Measurements from ENCODE around the gene TENT4A.

TENT4A gene

DNA sequence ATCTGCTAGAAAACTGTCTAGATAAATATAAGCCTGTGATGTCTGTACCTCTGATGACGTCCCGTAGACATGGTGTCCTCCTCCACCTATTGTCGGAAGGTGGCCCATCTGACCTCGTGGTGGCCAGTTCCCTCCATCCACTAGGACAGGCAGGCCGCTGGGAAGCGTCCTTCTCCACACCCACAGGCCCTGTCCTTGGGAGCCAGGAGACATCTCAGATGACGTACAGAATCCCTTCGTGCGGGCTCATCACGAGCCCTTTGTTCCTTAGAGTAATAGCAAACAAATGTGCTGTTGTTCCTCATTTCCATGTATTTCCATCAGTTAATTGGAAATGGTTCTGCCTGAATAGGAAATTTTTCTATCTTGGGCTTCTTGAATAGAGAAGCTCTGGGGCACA, 38.3 kb upstream of the TENT4A start:
- TF ChIP-seq, protein P1, sequence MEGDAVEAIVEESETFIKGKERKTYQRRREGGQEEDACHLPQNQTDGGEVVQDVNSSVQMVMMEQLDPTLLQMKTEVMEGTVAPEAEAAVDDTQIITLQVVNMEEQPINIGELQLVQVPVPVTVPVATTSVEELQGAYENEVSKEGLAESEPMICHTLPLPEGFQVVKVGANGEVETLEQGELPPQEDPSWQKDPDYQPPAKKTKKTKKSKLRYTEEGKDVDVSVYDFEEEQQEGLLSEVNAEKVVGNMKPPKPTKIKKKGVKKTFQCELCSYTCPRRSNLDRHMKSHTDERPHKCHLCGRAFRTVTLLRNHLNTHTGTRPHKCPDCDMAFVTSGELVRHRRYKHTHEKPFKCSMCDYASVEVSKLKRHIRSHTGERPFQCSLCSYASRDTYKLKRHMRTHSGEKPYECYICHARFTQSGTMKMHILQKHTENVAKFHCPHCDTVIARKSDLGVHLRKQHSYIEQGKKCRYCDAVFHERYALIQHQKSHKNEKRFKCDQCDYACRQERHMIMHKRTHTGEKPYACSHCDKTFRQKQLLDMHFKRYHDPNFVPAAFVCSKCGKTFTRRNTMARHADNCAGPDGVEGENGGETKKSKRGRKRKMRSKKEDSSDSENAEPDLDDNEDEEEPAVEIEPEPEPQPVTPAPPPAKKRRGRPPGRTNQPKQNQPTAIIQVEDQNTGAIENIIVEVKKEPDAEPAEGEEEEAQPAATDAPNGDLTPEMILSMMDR (IDR thresholded peaks at IDR 0.05; ENCODE audit: low read depth, low read length) = no peak
- no peak overlapping the region for H3K4me3 ChIP-seq (ENCODE audit: low read depth, low read length)

DNA sequence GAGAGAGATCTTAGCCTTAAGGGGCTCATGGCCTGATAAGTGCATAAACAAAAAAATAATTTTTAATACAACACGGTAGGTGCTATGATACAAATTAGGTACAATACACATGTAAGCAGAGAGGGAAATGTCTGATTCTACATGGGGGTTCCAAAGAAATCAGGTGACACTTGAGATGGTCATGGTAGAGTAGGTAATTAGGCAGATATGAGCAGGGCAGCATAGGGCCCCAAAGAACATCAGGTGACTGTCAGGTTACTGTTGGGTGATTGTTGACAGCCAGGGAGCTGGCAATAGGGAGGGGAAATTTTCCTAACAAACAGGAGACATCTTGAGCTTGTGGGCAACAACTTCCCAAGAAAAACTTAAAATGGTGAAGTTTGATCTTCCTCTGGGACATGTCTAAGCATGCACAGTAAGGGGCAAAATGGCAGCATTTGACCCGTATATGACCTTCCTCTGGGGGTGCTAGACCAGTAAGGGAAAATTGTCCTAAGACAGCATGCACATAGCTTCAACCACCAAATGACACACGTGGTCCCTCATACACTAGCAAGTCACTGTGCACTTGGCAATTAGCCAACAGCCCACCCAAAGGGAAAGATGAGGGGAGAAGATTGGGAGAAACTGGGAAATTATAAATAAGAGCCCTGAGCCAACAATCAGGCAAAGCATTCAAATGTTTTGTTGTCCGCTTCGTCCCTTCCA, 37.3 kb upstream of the TENT4A start:
- H3K4me3 ChIP-seq (ENCODE audit: low read depth, low read length) = no peak overlapping the region
- TF ChIP-seq, protein P1 (IDR thresholded peaks at IDR 0.05; ENCODE audit: low read depth, low read length) = no peak

DNA sequence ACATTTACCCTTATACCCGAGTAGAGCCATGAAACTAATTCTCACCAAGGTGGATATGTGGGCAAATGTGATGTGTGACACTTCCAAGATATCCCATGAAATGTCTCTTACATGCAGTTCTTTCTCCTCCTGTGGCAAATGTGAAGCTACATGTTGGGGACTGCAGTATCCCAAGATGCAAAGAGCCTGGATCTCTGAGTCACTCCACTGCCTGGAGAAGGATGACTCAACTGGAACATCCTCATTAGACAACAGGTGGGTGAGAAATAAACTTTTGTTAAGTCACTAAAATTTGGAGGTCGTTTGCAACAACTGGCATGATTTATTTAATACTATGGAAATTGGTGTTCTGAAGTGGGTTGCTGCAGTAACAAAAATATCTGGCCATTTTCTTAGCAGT, 36.5 kb upstream of the TENT4A start:
- TF ChIP-seq, protein P1 (IDR thresholded peaks at IDR 0.05; ENCODE audit: low read depth, low read length) = no peak
- H3K4me3 ChIP-seq (ENCODE audit: low read depth, low read length) = no peak overlapping the region

DNA sequence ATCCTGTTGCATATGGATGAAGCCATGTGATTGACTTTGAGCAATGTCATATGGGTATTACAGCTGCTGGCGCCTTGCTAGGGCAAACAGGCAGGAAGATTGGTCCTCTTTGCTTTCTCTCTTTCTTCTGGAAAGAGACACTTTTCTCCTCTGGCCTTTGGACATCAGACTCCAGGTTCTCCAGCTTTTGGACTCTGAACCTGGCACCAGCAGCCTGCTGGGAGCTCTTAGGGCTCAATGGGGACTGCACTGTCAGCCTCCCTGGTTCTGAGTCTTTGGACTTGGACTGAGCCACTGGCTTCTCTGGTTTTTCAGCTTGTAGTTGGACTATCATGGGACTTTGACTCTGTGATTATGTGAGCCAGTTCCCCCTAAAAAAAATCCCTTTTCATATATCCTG, 34.8 kb upstream of the TENT4A start:
- H3K4me3 ChIP-seq (ENCODE audit: low read depth, low read length) = no peak overlapping the region
- TF ChIP-seq, protein P1 (IDR thresholded peaks at IDR 0.05; ENCODE audit: low read depth, low read length) = no peak

DNA sequence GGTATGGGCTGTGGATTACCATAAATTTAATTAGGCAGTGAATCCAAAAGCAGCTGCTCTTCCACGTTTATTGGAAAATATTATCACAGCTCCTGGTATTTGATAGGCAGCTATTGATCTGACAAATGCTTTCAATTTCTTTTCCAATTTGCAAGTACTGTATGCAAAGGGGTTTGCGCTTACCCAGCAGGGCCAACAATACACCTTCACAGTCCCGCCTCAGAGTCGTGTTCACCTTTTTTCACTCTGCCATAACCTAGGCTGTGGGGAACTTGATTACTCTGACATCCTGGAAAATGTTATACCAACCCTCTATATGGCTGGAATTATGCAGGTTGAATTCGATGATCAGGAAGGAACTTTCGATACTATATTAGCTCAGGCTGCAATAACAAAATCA, 32.3 kb upstream of the TENT4A start:
- TF ChIP-seq, protein P1 (IDR thresholded peaks at IDR 0.05; ENCODE audit: low read depth, low read length) = no peak
- H3K4me3 ChIP-seq (ENCODE audit: low read depth, low read length) = no peak overlapping the region

DNA sequence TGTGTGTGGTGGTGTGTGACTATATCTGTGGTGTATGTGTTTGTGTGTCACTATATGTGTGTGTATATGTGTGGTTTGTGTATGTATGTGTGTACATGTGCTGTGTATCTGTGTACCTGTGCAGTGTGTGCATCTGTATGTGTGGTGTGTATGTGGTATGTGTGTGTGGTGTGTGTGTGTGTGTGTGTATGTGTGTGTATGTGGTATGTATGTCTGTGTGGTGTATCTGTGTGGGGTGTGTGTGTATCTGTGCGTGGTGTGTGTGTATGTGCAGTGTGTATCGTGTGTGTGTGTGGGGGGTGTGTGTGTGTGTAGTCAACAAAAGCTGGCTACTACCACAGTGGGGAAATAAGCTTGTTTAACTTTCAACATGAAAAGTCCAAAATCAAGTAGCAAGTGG, 31.6 kb upstream of the TENT4A start:
- TF ChIP-seq, protein P1 (IDR thresholded peaks at IDR 0.05; ENCODE audit: low read depth, low read length) = no peak
- no peak overlapping the region for H3K4me3 ChIP-seq (ENCODE audit: low read depth, low read length)

DNA sequence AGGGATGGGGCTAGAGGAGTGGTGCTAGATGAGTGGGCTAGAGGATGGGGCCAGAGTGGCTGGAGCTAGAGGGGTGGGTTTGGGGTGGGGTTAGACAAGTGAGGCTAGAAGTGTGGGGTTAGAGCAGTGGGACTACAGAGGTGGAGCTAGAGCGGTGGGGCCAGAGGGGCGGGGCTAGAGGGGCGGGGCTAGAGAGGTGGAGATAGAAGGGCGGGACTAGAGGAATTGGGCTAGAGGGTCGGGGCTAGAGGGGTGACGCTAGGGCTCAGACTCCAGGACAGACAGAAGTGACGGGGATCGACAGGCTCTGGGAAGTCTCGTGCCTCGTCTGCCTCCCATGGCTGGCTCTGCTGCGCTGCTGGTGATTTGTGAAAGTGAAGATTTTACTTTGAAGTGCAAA, 31.0 kb upstream of the TENT4A start:
- no peak overlapping the region for H3K4me3 ChIP-seq (ENCODE audit: low read depth, low read length)
- TF ChIP-seq, protein P1 (IDR thresholded peaks at IDR 0.05; ENCODE audit: low read depth, low read length) = no peak

Measured in WI38 (cell line).